SK-N-SH (cell line): Measurements from ENCODE around the gene FRMD6.

Experiments
- JUND ChIP-seq: IDR thresholded peaks from 2 replicates; pipeline ENCODE4 v1.4.0; 2012
- POLR2AphosphoS5 ChIP-seq: IDR thresholded peaks from 2 replicates; pipeline ENCODE4 v1.6.1; 2012; ENCODE audit warnings: low read depth, low read length
- RFX5 ChIP-seq: IDR thresholded peaks from 2 replicates; pipeline ENCODE4 v1.6.1; 2012; ENCODE audit warnings: mild to moderate bottlenecking, improper control_type of control experiment, low read length
- SIN3A ChIP-seq: IDR thresholded peaks from 2 replicates; pipeline ENCODE4 v1.6.1; 2012; ENCODE audit warnings: low read depth, mild to moderate bottlenecking, low read length, moderate library complexity, borderline replicate concordance
- TAF1 ChIP-seq: IDR thresholded peaks from 2 replicates; pipeline ENCODE4 v1.6.1; 2012; ENCODE audit warnings: low read depth, mild to moderate bottlenecking, low read length, moderate library complexity, borderline replicate concordance
- TF ChIP-seq, protein P1 (sequence below): IDR thresholded peaks from 2 replicates; pipeline ENCODE4 v1.6.1; 2012; ENCODE audit warnings: mild to moderate bottlenecking, low read depth, low read length, moderate library complexity
- TF ChIP-seq, protein P2 (sequence below): fragments of 200-600 bp; sonication (generic); IDR thresholded peaks from 2 replicates; pipeline ENCODE4 v1.6.1; 2017; ENCODE audit warnings: antibody characterized with exemption, mild to moderate bottlenecking, moderate library complexity

DNA sequence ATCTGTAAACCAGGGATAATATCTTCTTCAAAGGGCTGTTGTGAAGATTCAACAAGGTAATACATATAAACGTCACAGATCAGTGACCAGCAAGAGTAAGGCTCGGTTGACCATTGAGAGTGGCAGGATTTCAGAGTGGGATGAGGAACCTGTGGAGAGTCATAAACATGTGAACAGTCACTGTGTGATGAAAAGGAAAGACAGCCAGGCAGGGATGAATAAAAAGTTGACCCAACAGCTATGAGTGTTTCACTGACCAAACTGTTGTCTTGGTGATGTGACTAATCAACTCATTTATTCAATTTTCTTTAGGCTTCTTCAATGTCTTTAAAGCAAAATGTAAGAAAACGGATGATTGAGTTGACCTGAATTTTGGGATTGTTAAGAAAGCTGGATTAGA lies 8.6 kb upstream of the FRMD6 start:
- TF ChIP-seq, protein P1, sequence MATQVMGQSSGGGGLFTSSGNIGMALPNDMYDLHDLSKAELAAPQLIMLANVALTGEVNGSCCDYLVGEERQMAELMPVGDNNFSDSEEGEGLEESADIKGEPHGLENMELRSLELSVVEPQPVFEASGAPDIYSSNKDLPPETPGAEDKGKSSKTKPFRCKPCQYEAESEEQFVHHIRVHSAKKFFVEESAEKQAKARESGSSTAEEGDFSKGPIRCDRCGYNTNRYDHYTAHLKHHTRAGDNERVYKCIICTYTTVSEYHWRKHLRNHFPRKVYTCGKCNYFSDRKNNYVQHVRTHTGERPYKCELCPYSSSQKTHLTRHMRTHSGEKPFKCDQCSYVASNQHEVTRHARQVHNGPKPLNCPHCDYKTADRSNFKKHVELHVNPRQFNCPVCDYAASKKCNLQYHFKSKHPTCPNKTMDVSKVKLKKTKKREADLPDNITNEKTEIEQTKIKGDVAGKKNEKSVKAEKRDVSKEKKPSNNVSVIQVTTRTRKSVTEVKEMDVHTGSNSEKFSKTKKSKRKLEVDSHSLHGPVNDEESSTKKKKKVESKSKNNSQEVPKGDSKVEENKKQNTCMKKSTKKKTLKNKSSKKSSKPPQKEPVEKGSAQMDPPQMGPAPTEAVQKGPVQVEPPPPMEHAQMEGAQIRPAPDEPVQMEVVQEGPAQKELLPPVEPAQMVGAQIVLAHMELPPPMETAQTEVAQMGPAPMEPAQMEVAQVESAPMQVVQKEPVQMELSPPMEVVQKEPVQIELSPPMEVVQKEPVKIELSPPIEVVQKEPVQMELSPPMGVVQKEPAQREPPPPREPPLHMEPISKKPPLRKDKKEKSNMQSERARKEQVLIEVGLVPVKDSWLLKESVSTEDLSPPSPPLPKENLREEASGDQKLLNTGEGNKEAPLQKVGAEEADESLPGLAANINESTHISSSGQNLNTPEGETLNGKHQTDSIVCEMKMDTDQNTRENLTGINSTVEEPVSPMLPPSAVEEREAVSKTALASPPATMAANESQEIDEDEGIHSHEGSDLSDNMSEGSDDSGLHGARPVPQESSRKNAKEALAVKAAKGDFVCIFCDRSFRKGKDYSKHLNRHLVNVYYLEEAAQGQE: no peak
- TF ChIP-seq JUND (no peak), POLR2AphosphoS5 (no peak), SIN3A (no peak), TAF1 (no peak), RFX5 (no peak)
- TF ChIP-seq, protein P2, sequence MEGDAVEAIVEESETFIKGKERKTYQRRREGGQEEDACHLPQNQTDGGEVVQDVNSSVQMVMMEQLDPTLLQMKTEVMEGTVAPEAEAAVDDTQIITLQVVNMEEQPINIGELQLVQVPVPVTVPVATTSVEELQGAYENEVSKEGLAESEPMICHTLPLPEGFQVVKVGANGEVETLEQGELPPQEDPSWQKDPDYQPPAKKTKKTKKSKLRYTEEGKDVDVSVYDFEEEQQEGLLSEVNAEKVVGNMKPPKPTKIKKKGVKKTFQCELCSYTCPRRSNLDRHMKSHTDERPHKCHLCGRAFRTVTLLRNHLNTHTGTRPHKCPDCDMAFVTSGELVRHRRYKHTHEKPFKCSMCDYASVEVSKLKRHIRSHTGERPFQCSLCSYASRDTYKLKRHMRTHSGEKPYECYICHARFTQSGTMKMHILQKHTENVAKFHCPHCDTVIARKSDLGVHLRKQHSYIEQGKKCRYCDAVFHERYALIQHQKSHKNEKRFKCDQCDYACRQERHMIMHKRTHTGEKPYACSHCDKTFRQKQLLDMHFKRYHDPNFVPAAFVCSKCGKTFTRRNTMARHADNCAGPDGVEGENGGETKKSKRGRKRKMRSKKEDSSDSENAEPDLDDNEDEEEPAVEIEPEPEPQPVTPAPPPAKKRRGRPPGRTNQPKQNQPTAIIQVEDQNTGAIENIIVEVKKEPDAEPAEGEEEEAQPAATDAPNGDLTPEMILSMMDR: no peak
